Stimulated activated CD8-positive, alpha-beta memory T cell treated with anti-CD3 and anti-CD28 coated beads, Interleukin-15, amount 100 ng/mL, for 48 hours (primary cell): ENCODE results near the gene SCTR.

Experiments used
- DNase-seq, 2 donors: peaks; one replicate each; pipeline ENCODE4 v3.0.0-alpha.2; 2020; ENCODE audit warnings: low read depth in 2 of 2

Gene SCTR

GRCh38 chr2:119487434-119488244, 36.6 kb downstream of the SCTR start:
- no peak for DNase-seq

GRCh38 chr2:119486886-119487285, 37.4 kb downstream of the SCTR start:
- DNase-seq: no peak

GRCh38 chr2:119486196-119486827, 38.0 kb downstream of the SCTR start:
- no peak for DNase-seq

GRCh38 chr2:119485336-119486110, 38.8 kb downstream of the SCTR start:
- no peak for DNase-seq

GRCh38 chr2:119484834-119485233, 39.4 kb downstream of the SCTR start:
- DNase-seq: no peak

- DNase-seq: no peak
Measured at GRCh38 chr2:119483896-119484718, 40.2 kb downstream of the SCTR start.

GRCh38 chr2:119483395-119483753, 40.9 kb downstream of the SCTR start:
- DNase-seq: no peak

- no peak for DNase-seq
Measured at GRCh38 chr2:119482481-119483394, 41.5 kb downstream of the SCTR start.

- no peak for DNase-seq
Measured at GRCh38 chr2:119481501-119482455, 42.5 kb downstream of the SCTR start.

- no peak for DNase-seq
Measured at GRCh38 chr2:119480718-119481142, 43.6 kb downstream of the SCTR start.

GRCh38 chr2:119480184-119480583, 44.1 kb downstream of the SCTR start:
- no peak for DNase-seq

GRCh38 chr2:119478978-119479295, 45.3 kb downstream of the SCTR start:
- no peak for DNase-seq

GRCh38 chr2:119478188-119478977, 45.9 kb downstream of the SCTR start:
- DNase-seq: no peak

- DNase-seq: no peak
Measured at GRCh38 chr2:119477113-119477505, 47.2 kb downstream of the SCTR start.

GRCh38 chr2:119476301-119477112, 47.8 kb downstream of the SCTR start:
- peak in 1 of 2 donors; percentile 4 for DNase-seq

- DNase-seq: no peak
Measured at GRCh38 chr2:119475857-119476244, 48.4 kb downstream of the SCTR start.

GRCh38 chr2:119475225-119475856, 48.9 kb downstream of the SCTR start:
- no peak for DNase-seq
